Fibroblast of lung (primary cell): Measurements from ENCODE around the gene SLC39A9. TPM values are rescaled to one million over a fixed set of nuclear protein-coding genes. Genes with fewer than 3 reads are reported as not detected.

ENCODE experiments used
- DNase-seq, 2 donors: peaks; one replicate each; pipeline versions ENCODE4 v3.0.0 to v3.0.0-alpha.2; 2010; ENCODE audit warnings: low read depth in 2 of 2
- H2AFZ ChIP-seq: 2 replicates; pipeline ENCODE4 v1.5.1; 2012; ENCODE audit warnings: low read length, control low read depth, inconsistent platforms
- H3K27ac ChIP-seq: 2 replicates; pipeline ENCODE4 v1.5.1; 2011; ENCODE audit warnings: low read length, control low read depth; ENCODE audit not compliant: insufficient read depth
- H3K27me3 ChIP-seq: 2 replicates; pipeline ENCODE4 v1.5.1; 2011; ENCODE audit warnings: mild to moderate bottlenecking, low read length; ENCODE audit not compliant: control insufficient read depth, insufficient read depth
- H3K36me3 ChIP-seq: 2 replicates; pipeline ENCODE4 v1.5.1; 2011; ENCODE audit warnings: low read length; ENCODE audit not compliant: control insufficient read depth, insufficient read depth
- H3K4me1 ChIP-seq: 2 replicates; pipeline ENCODE4 v1.5.1; 2011; ENCODE audit warnings: low read length; ENCODE audit not compliant: control insufficient read depth, insufficient read depth; ENCODE audit errors: extremely low read depth
- H3K4me2 ChIP-seq: 2 replicates; pipeline ENCODE4 v1.5.1; 2011; ENCODE audit warnings: low read length, control low read depth; ENCODE audit not compliant: insufficient read depth; ENCODE audit errors: extremely low read depth
- H3K4me3 ChIP-seq, 4 experiments: fragments of 200-600 bp in 1 of 4; sonication (generic) in 1 of 4; replicated peaks in 1 of 4; 2 replicates each; pipeline ENCODE4 v1.5.1; 2011 to 2016; ENCODE audit warnings: low read length in 4 of 4, low read depth in 3 of 4, mild to moderate bottlenecking in 3 of 4, control low read depth in 2 of 4, inconsistent platforms in 1 of 4, mixed read lengths in 1 of 4; ENCODE audit not compliant: insufficient read depth in 1 of 4; ENCODE audit errors: control extremely low read depth in 1 of 4
- H3K79me2 ChIP-seq: 2 replicates; pipeline ENCODE4 v1.5.1; 2012; ENCODE audit warnings: mild to moderate bottlenecking, low read length, inconsistent platforms; ENCODE audit not compliant: control insufficient read depth, insufficient read depth
- H3K9ac ChIP-seq: 2 replicates; pipeline ENCODE4 v1.5.1; 2011; ENCODE audit warnings: mild to moderate bottlenecking, low read length, control low read depth; ENCODE audit not compliant: insufficient read depth
- H3K9me3 ChIP-seq: 2 replicates; pipeline ENCODE4 v1.5.1; 2012; ENCODE audit warnings: low read depth, low read length; ENCODE audit not compliant: control insufficient read depth, insufficient read depth
- H4K20me1 ChIP-seq: 2 replicates; pipeline ENCODE4 v1.5.1; 2011; ENCODE audit warnings: low read length; ENCODE audit not compliant: control insufficient read depth, insufficient read depth; ENCODE audit errors: extremely low read depth
- CTCF ChIP-seq, 2 donors: IDR thresholded peaks in 1 of 2; conservative IDR thresholded peaks in 1 of 2; 1 replicate in 1 of 2; 2 replicates in 1 of 2; pipeline ENCODE4 v1.5.1; 2011 to 2012; ENCODE audit warnings: low read length in 2 of 2, control low read depth in 1 of 2, inconsistent platforms in 1 of 2, low read depth in 1 of 2, mild to moderate bottlenecking in 1 of 2
- EZH2 ChIP-seq: IDR thresholded peaks from 2 replicates; pipeline ENCODE4 v1.5.1; 2012; ENCODE audit warnings: low read length, control low read depth, mild to moderate bottlenecking; ENCODE audit errors: missing control alignments
- polyA plus RNA-seq, 2 donors: library from polyadenylated mRNA; depleted of rRNA in 1 of 2; stranded (reverse) in 1 of 2; unstranded in 1 of 2; fragments of >200 nt; gene quantifications; 2 replicates each; pipeline ENCODE4 v1.2.1, GENCODE V29; 2011 to 2012; ENCODE audit warnings: missing spikeins in 1 of 2
- total RNA-seq: library from RNA; depleted of rRNA; stranded (reverse); fragments of >200 nt; gene quantifications from 2 replicates; pipeline ENCODE4 v1.2.1, GENCODE V29; 2014

Gene SLC39A9
- total and polyA plus RNA-seq, 2 donors (not counting 1 experiment from before 2014, with no cell fraction given) = 81.9 to 104 TPM

DNA sequence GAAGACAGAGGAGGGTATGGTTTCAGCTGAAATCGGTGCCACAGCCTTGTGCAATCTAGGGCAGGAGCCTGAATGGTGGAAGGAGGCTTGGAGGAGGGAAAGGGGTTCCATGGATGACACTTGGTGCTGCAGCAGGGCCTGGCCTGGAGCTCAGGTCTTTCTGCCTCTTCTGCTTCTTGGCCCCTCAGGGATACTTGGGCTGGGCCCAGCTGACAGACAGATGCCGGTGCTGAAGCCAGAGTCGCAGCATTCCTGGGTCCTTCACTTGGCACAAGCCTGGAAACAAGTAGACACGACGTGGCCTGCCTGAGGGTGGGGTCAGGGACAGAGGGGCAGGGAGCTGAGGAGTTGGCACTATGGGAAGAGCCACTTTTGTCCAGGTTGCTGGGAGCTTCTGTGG, 81.6 kb downstream of the SLC39A9 start:
- Histone ChIP-seq H3K36me3 (no peaks in the 10 kb centered on the region), H4K20me1 (no peaks in the 10 kb centered on the region), H2AFZ (no peak overlapping the region), H3K79me2 (no peaks in the 10 kb centered on the region), H3K4me3 (no peak overlapping the region), H3K4me2 (no peak overlapping the region), H3K27ac (no peak overlapping the region), H3K9me3 (no peaks in the 10 kb centered on the region), H3K9ac (no peak overlapping the region), H3K4me1 (no peaks in the 10 kb centered on the region), H3K27me3 (peaks cover 43% of the 10 kb centered on the region)
- DNase-seq = no peak
- no peak for TF ChIP-seq EZH2
- no peak for TF ChIP-seq CTCF (conservative IDR thresholded peaks at IDR 0.05 in 1 of 2, IDR thresholded peaks at IDR 0.05 in 1 of 2; ENCODE audit: low read depth in 1 of 2, low read length in 2 of 2)

GRCh38 chr14:69481815-69482568, 83.5 kb downstream of the SLC39A9 start:
- Histone ChIP-seq H3K4me3 (no peak overlapping the region), H3K27me3 (peaks cover 59% of the 10 kb centered on the region), H3K9me3 (no peaks in the 10 kb centered on the region), H3K36me3 (no peaks in the 10 kb centered on the region), H3K79me2 (no peaks in the 10 kb centered on the region), H3K4me2 (no peak overlapping the region), H3K9ac (no peak overlapping the region), H3K27ac (no peak overlapping the region), H2AFZ (no peak overlapping the region), H4K20me1 (no peaks in the 10 kb centered on the region), H3K4me1 (no peaks in the 10 kb centered on the region)
- DNase-seq = no peak
- TF ChIP-seq CTCF (conservative IDR thresholded peaks at IDR 0.05 in 1 of 2, IDR thresholded peaks at IDR 0.05 in 1 of 2; ENCODE audit: low read depth in 1 of 2, low read length in 2 of 2) (no peak), EZH2 (no peak)

DNA sequence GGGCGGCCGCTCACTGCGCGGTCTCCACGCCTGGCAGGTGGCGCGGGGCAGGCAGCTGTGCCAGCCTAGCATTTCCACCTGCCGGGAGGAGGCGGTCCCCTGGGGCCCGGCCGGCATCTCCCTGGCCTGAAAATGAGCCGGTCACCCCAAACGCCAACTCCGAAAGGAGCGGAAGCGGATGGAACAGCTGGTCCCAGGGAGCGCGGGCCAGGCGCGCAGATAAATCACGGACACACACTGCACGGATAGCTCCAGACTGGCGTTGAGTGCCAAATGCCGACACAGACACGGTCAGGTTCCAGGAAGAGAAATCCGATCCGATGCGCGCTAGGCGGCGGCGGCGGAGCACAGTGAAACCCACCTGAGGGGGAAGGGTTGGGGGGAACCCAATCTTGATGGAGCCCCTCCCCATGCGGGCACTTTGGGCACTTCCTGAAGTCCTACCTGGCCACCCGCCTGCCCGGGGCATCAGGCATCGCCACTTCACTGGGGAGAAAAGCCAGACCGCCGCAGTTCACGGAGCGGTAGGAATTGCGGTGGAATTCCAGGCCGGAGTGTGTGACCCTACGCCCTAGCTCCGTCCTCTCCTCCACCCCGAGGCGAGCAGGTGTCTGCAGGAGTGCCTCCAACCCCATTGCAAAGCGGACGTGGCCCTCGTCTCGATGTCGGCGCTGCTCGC, 85.4 kb downstream of the SLC39A9 start:
- Histone ChIP-seq H3K4me1 (no peaks in the 10 kb centered on the region), H2AFZ (no peak overlapping the region), H3K27me3 (peaks cover 67% of the 10 kb centered on the region), H3K9me3 (no peaks in the 10 kb centered on the region), H3K4me2 (no peak overlapping the region), H3K79me2 (no peaks in the 10 kb centered on the region), H3K9ac (no peak overlapping the region), H4K20me1 (no peaks in the 10 kb centered on the region), H3K36me3 (no peaks in the 10 kb centered on the region), H3K4me3 (peak overlapping the region in 1 of 4 experiments; percentile 42), H3K27ac (no peak overlapping the region)
- peak; percentile 14 to 39 for DNase-seq
- TF ChIP-seq CTCF (conservative IDR thresholded peaks at IDR 0.05 in 1 of 2, IDR thresholded peaks at IDR 0.05 in 1 of 2; ENCODE audit: low read depth in 1 of 2, low read length in 2 of 2) = no peak
- TF ChIP-seq EZH2 = peak; percentile 89
